HG02759 (cell line): ENCODE data around the gene METAP1.
"Not testable (repeated sequence)": the region's sequence is repeated elsewhere in the genome, so short reads cannot be mapped to it uniquely, and the experiment has no call there.

ENCODE experiments used
- ATAC-seq: cut with Tn5 transposase; IDR thresholded peaks from one replicate; pipeline ENCODE4 v1.9.1; 2021; ENCODE audit warnings: mild to moderate bottlenecking, moderate library complexity; ENCODE audit not compliant: unreplicated experiment

METAP1 gene

GRCh38 chr4:98996765-98997068, 1.2 kb downstream of the METAP1 start:
- ATAC-seq = no peak

- ATAC-seq = no peak
Measured at GRCh38 chr4:98997166-98997565, 1.6 kb downstream of the METAP1 start.

GRCh38 chr4:98998551-98998950, 3.0 kb downstream of the METAP1 start:
- ATAC-seq = no peak

- ATAC-seq = no peak
Measured at GRCh38 chr4:99002279-99002678, 6.8 kb downstream of the METAP1 start.

- no peak for ATAC-seq
Measured at GRCh38 chr4:99008051-99008450, 12.5 kb downstream of the METAP1 start.

DNA sequence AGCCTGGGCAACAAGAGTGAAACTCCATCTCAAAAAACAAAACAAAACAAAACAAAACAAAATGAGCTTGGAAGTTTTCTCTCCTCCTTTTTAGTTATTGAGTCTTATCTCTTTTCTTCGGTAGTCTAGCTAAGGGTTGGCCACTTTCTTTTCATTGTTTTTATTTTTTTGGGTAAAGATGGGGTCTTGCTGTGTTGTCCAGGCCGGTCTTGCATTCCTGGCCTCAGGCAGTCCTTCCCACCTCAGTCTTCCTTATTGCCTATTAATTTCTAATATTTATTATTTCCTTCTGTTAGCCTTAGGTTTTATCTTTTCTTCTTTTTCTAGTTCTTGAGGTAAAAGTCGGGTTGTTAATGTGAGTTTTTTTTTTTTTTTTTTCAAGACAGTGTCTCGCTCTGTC, 16.4 kb downstream of the METAP1 start:
- ATAC-seq = no peak

DNA sequence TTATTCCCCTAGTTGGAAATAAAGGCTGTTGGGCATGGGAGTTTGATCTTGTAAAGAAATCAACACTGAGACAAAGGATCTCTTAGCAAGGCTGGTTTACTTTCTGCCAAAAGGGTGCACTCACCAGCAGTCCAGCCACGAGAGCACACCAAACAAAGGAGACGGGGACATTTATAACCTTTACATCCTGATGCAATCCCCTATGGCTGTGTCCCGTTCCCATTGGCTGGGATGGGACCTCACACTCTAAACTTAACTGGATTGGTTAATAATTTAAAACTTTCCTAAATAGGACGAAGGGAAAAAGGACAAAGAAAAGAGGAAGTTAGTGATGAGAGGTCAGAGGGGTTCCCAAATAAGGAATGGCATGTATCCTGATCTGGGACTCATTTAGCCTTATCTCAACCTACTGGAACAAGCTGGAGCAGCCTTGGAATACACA, 17.9 kb downstream of the METAP1 start:
- no peak for ATAC-seq

DNA sequence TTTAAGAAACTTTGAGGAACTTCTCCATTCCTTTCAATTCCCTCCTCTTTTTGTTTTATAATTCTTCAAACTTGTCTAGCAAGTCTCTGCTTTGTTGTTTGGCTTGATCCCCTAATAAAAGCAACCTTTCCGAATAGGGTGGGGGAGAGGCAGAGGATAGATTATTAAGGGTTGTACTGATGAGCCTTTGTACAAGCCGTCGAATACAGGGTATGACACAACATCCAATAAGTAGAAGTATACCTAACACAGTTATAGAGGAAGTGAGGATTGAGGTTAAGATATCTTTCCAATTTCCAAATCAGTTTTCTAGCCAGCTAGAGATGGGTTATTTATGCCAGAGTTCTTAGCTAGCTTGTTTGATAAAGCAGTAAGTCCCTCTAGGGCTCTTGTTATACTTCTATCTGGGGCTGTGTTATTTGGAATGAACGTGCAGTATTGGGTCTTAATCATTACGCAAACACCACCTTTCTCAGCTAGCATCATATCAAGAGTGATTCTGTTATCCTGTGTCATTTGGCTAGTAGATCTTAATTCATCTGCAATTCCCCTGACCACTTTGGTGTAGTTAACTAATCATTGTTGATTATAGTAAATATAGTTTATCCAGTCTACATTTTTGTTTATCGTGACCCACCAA, 18.5 kb downstream of the METAP1 start:
- ATAC-seq = no peak

- ATAC-seq = no peak
Measured at GRCh38 chr4:99021386-99021785, 25.9 kb downstream of the METAP1 start.

- ATAC-seq = no peak
Measured at GRCh38 chr4:99022566-99022965, 27.0 kb downstream of the METAP1 start.

- ATAC-seq = not testable (repeated sequence)
Measured at GRCh38 chr4:99023800-99024251, 28.3 kb downstream of the METAP1 start.

DNA sequence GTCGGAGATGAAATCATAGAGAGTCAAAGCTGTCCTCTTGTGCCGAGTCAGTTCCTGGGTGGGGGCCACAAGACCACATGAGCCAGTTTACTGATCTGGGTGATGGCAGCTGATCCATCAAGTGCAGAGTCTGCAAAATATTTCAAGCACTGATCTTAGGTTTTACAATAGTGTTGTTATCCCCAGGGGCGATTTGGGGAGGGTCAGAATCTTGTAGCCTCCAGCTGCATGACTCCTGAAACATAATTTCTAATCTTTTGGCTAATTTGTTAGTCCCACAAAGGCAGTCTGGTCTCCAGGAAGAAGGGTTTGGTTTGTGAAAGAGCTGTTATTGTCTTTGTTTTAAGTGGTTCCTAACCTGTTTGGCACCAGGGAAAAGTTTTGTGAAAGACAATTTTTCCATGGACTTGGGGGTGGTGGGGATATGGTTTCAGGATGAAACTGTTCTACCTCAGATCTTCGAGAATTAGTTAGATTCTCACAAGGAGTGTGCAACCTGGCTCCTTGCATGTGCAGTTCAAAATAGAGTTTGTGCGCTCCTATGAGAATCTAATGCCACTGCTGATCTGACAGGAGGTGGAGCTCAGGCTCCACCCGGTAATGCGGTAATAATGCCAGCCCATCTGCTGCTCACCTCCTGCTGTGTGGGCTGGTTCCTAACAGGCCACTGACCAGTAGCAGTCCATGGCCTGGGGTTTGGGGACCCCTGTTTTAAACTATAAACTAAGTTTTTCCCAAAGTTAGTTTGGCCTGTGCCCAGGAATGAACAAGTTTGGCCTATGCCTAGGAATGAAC, 29.2 kb downstream of the METAP1 start:
- no peak for ATAC-seq

DNA sequence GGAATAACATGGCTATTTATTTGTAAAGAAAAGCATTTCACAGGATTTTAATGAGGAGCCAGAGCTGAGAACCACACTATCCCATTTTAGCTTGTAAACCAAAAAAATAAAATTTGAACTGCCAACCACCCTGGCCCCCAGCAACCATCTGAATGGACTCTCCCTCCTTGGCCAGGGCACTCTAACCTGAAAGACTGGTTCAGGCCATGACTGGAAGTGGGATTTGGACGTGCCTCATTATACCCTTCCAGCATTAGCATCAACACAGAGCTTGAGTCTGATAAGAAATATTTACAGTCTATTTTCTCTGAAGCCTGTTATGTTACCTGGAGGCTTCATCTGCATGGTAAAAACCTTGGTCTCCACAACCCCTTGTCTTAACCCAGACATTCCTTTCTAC, 30.0 kb downstream of the METAP1 start:
- ATAC-seq = no peak

DNA sequence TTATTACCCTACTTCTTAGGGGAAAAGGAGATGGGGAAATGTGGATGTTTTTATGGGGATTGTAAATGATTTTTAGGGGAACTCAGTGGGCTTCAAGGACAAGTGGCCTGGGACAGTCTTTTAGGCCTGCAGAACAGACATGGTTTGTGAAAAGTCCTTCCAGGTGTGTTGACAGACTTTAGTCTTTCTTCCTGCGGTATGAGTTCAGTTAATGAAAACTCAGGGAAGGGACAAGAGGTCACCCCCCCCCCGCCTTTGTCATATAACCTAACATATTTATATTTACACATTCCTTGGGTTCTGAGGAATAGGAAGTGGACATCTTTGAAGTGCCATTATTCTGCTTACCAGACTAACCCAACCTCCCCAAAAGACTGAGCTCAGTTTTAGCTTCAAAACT, 31.8 kb downstream of the METAP1 start:
- no peak for ATAC-seq

GRCh38 chr4:99028187-99028586, 32.7 kb downstream of the METAP1 start:
- ATAC-seq = peak; percentile 67

DNA sequence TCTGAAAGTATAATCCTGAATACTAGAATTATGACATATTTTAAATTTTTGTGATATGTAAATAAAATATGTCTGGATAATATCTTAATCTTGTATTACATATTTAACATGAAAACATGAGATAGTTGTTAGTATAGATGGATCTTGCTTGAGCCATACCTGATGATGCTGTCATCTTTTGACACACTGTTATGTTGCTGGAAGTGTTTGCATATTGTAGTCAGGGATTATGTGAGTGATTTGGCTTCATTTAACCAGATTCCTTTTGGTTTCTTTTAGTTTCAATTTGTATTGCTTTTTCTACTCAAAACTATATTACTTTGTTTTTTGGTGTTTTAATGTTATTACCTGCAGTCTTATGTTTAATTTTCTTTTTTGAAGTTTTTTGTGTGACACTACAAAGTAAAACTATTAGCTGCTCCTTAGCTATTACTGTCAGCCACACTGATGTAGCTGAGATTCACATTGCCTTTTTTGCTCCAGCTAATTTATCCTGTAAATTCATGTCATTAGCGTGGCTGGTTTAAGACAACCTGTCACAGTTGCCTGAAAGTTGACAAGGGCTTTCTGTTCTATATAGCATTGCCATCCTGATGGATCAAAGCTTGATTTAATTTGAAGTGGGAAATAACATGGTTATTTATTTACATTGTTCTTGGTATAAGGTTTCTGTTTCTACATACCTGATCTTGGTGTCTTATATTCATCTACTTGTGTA, 33.7 kb downstream of the METAP1 start:
- peak; percentile 41 for ATAC-seq

GRCh38 chr4:99029852-99030251, 34.3 kb downstream of the METAP1 start:
- no peak for ATAC-seq

GRCh38 chr4:99033956-99034355, 38.4 kb downstream of the METAP1 start:
- ATAC-seq = no peak

GRCh38 chr4:99038213-99038612, 42.7 kb downstream of the METAP1 start:
- no peak for ATAC-seq

- no peak for ATAC-seq
Measured at GRCh38 chr4:99043346-99043745, 47.8 kb downstream of the METAP1 start.

DNA sequence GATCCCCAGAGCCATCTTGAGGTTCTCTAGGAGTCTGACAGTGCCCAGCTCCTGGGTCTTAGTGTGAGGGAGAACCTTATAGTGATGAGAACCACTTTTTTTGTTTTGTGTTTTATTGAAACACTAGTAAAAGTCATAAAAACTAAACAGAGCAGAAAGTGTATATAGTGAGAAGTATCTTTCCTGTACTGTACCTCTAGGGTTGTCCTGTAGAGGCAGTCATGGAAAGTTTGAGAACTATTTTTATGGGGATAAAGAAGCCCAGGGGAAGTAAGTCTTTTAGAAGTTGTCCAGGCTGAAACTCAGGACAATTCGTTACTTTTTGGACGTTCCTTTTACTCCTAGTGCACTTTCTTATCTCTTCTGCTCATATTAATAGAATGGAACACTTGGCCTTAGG, 52.2 kb downstream of the METAP1 start:
- ATAC-seq = no peak

- ATAC-seq = no peak
Measured at GRCh38 chr4:99052902-99053301, 57.4 kb downstream of the METAP1 start.
